GM12878 (cell line): ENCODE data around the gene PPP2R5A. TPM values are rescaled to one million over a fixed set of nuclear protein-coding genes. Genes with fewer than 3 reads are reported as not detected.

Experiments
- ATF3 ChIP-seq: IDR thresholded peaks from 2 replicates; pipeline ENCODE4 v1.6.1; 2011; ENCODE audit warnings: low read depth, mild to moderate bottlenecking, low read length, moderate library complexity, borderline replicate concordance; ENCODE audit errors: extremely low read depth
- CHD2 ChIP-seq: IDR thresholded peaks from 2 replicates; pipeline ENCODE4 v1.6.1; 2011; ENCODE audit warnings: low read depth, low read length, improper control_type of control experiment, borderline replicate concordance
- CHD4 ChIP-seq: fragments of 200-600 bp; sonication (generic); IDR thresholded peaks from 2 replicates; pipeline ENCODE4 v1.6.1; 2016; ENCODE audit warnings: mild to moderate bottlenecking
- ELK1 ChIP-seq: IDR thresholded peaks from 2 replicates; pipeline ENCODE4 v1.6.1; 2012; ENCODE audit warnings: low read depth, low read length, improper control_type of control experiment
- KAT2A ChIP-seq: conservative IDR thresholded peaks from 2 replicates; pipeline ENCODE4 v1.6.1; 2011; ENCODE audit warnings: low read depth, low read length; ENCODE audit not compliant: control insufficient read depth
- SMAD1 ChIP-seq: fragments of 450-650 bp; IDR thresholded peaks from 2 replicates; pipeline ENCODE4 v1.6.1; 2018; ENCODE audit warnings: mild to moderate bottlenecking, low read depth; ENCODE audit not compliant: partially characterized antibody
- SMARCA5 ChIP-seq: fragments of 450-650 bp; IDR thresholded peaks from 2 replicates; pipeline ENCODE4 v1.6.1; 2017; ENCODE audit warnings: mild to moderate bottlenecking
- USF1 ChIP-seq: IDR thresholded peaks from 2 replicates; pipeline ENCODE4 v1.6.1; 2011; ENCODE audit warnings: borderline replicate concordance, low read depth, mild to moderate bottlenecking, moderate library complexity, mixed read lengths, low read length; ENCODE audit not compliant: insufficient read depth; ENCODE audit errors: extremely low read length
- YY1 ChIP-seq: IDR thresholded peaks from 2 replicates; pipeline ENCODE4 v1.6.1; 2011; ENCODE audit warnings: low read depth, mild to moderate bottlenecking, low read length
- ZNF24 ChIP-seq: fragments of 450-650 bp; IDR thresholded peaks from 2 replicates; pipeline ENCODE4 v1.6.1; 2017; ENCODE audit warnings: antibody characterized with exemption, mild to moderate bottlenecking
- ZNF687 ChIP-seq: fragments of 450-650 bp; IDR thresholded peaks from 2 replicates; pipeline ENCODE4 v1.6.1; 2017; ENCODE audit warnings: mild to moderate bottlenecking, moderate library complexity
- polyA plus RNA-seq, 11 experiments: library from polyadenylated mRNA; depleted of rRNA in 4 of 11; unstranded in 6 of 11; stranded (reverse) in 5 of 11; fragments of >200 nt; fragmentation: Nextera tagmentation in 4 of 11; fragmentation: Illumina TruSeq in 1 of 11; extraction: Ambion mirVana in 4 of 11; extraction: Trizol in 1 of 11; gene quantifications; 1 replicate in 1 of 11; 2 replicates in 10 of 11; pipeline versions ENCODE4 v1.2.1 to v1.2.3, GENCODE V29; 2011 to 2016; ENCODE audit warnings: inconsistent platforms in 2 of 11, missing spikeins in 2 of 11, low read depth in 1 of 11
- total RNA-seq, 4 experiments: library from RNA; depleted of rRNA in 3 of 4; stranded (reverse); fragments of >200 nt in 3 of 4; fragmentation: Illumina TruSeq in 1 of 4; extraction: Trizol in 1 of 4; gene quantifications; 2 replicates each; pipeline versions ENCODE4 v1.2.1 to v1.2.3, GENCODE V29; 2013 to 2021

Gene PPP2R5A
- total and polyA plus RNA-seq, 10 of the 15 experiments (the other 5 are each of a cell fraction or from before 2014, with no cell fraction given), result 15.4 to 40.6 (median 32.5) TPM

DNA sequence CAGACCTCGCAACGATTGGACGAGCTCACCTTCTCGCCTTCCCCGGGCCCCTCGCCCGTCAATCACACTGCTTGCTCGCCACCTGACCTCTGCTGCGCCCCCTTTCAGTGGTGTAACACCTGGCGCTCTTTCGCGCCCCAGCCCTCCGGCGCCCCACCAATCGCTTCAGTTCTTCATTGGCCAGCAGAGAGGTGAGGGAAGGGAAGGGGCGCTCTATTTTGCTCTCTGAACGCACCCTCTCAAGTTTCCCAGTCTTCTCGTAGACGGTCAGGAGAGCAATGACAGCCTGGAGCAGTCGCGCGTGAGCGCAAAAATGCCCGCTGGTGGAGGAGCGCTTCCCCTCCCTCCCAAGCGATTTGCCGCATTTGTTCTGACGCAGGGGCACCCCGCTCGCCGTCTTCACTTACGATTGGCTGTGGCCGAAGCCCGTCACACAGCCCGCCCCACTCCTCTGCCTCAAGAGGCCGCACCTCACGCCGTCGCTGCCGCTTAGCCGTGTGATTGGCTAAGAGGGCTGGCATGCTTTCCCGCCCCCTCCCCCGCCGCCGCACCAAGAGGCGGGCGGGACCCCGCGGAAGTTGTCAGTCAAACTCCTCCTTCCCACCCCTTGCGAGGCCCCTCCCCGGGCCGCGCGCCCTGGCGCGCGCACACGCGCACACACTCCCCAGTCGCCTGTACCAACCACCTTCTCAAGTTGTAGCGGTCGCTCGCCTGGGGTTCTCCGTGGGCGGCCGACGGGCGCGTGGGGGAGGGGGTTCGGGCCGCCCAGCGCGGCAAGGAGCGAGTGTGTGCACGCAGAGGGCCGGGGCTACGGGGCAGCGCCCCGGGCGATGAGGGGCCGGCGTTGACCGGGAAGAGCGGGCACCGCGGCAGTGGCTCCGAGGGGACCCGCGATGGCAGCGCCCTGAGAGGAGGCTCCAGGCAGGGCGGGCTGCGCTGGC is at the start of gene PPP2R5A (continued):
- no peak; the same call in none of the 2 replicates for TF ChIP-seq ZNF687
- no peak for TF ChIP-seq KAT2A
- peak; percentile 36; the same call in 1 of the 2 replicates for TF ChIP-seq ZNF24
- peak; percentile 77 for TF ChIP-seq SMARCA5
- no peak for TF ChIP-seq ELK1
- peak; percentile 95 for TF ChIP-seq CHD2
- peak; percentile 70 for TF ChIP-seq USF1
- TF ChIP-seq ATF3, result no peak
- no peak for TF ChIP-seq CHD4
- peak; percentile 73; the same call in 1 of the 2 replicates for TF ChIP-seq YY1
- TF ChIP-seq SMAD1, result no peak
